ENCODE data around the gene NAA15.
"Not testable (repeated sequence)": the region's sequence is repeated elsewhere in the genome, so short reads cannot be mapped to it uniquely, and the experiment has no call there.

Gene NAA15

GRCh38 chr4:139295942-139296299 lies 5.4 kb upstream of the NAA15 start:
- DNase-seq (ENCODE audit: extremely low read depth in 1 of 2, low read depth in 1 of 2) = no peak

GRCh38 chr4:139297001-139297410 lies 4.3 kb upstream of the NAA15 start:
- DNase-seq (ENCODE audit: extremely low read depth in 1 of 2, low read depth in 1 of 2) = no peak

- DNase-seq (ENCODE audit: extremely low read depth in 1 of 2, low read depth in 1 of 2) = no peak
Observed at GRCh38 chr4:139299536-139299935, 1.8 kb upstream of the NAA15 start.

- no peak for DNase-seq (ENCODE audit: extremely low read depth in 1 of 2, low read depth in 1 of 2)
Observed at GRCh38 chr4:139300431-139301112, 733 bp upstream of the NAA15 start.

GRCh38 chr4:139301821-139302611 lies 711 bp downstream of the NAA15 start, which contains the start of gene NDUFC1:
NDUFC1 (minus strand) TSS chr4:139302477; CDS start chr4:139295798, 6,679 bp downstream.
- peak; percentile 27 to 34 for DNase-seq (ENCODE audit: extremely low read depth in 1 of 2, low read depth in 1 of 2)

- no peak for DNase-seq (ENCODE audit: extremely low read depth in 1 of 2, low read depth in 1 of 2)
Observed at GRCh38 chr4:139304920-139305319, 3.6 kb downstream of the NAA15 start.

GRCh38 chr4:139311909-139312308 lies 10.6 kb downstream of the NAA15 start:
- DNase-seq (ENCODE audit: extremely low read depth in 1 of 2, low read depth in 1 of 2) = no peak

GRCh38 chr4:139312552-139313332 lies 11.4 kb downstream of the NAA15 start:
- DNase-seq (ENCODE audit: extremely low read depth in 1 of 2, low read depth in 1 of 2) = no peak

- not testable (repeated sequence) for DNase-seq (ENCODE audit: extremely low read depth in 1 of 2, low read depth in 1 of 2)
Observed at GRCh38 chr4:139313414-139313813, 12.1 kb downstream of the NAA15 start.

- DNase-seq (ENCODE audit: extremely low read depth in 1 of 2, low read depth in 1 of 2) = no peak
Observed at GRCh38 chr4:139314047-139314800, 12.9 kb downstream of the NAA15 start.

- DNase-seq (ENCODE audit: extremely low read depth in 1 of 2, low read depth in 1 of 2) = no peak
Observed at GRCh38 chr4:139315221-139315675, 13.9 kb downstream of the NAA15 start.

GRCh38 chr4:139316733-139317132 lies 15.4 kb downstream of the NAA15 start:
- DNase-seq (ENCODE audit: extremely low read depth in 1 of 2, low read depth in 1 of 2) = no peak

GRCh38 chr4:139317635-139318034 lies 16.3 kb downstream of the NAA15 start:
- DNase-seq (ENCODE audit: extremely low read depth in 1 of 2, low read depth in 1 of 2) = no peak

GRCh38 chr4:139319571-139319970 lies 18.3 kb downstream of the NAA15 start:
- DNase-seq (ENCODE audit: extremely low read depth in 1 of 2, low read depth in 1 of 2) = no peak

GRCh38 chr4:139322070-139322469 lies 20.8 kb downstream of the NAA15 start:
- not testable (repeated sequence) for DNase-seq (ENCODE audit: extremely low read depth in 1 of 2, low read depth in 1 of 2)

- not testable (repeated sequence) for DNase-seq (ENCODE audit: extremely low read depth in 1 of 2, low read depth in 1 of 2)
Observed at GRCh38 chr4:139322541-139322940, 21.2 kb downstream of the NAA15 start.

GRCh38 chr4:139324620-139325019 lies 23.3 kb downstream of the NAA15 start:
- DNase-seq (ENCODE audit: extremely low read depth in 1 of 2, low read depth in 1 of 2) = no peak

- DNase-seq (ENCODE audit: extremely low read depth in 1 of 2, low read depth in 1 of 2) = no peak
Observed at GRCh38 chr4:139329665-139330200, 28.4 kb downstream of the NAA15 start.

- DNase-seq (ENCODE audit: extremely low read depth in 1 of 2, low read depth in 1 of 2) = no peak
Observed at GRCh38 chr4:139330283-139330682, 29.0 kb downstream of the NAA15 start.

GRCh38 chr4:139331185-139331584 lies 29.9 kb downstream of the NAA15 start:
- no peak for DNase-seq (ENCODE audit: extremely low read depth in 1 of 2, low read depth in 1 of 2)

All from activated CD8-positive, alpha-beta memory T cell treated with anti-CD3 and anti-CD28 coated beads for 1 hour (primary cell).